Liver (tissue), 9 donors: ENCODE measurements around the gene KANSL3. TPM values are rescaled to one million over a fixed set of nuclear protein-coding genes. Genes with fewer than 3 reads are reported as not detected.

Experiments used
- DNase-seq: peaks from one replicate; pipeline ENCODE4 v3.0.0-alpha.2; 2017; ENCODE audit warnings: low spot score
- H3K27ac ChIP-seq, 2 donors: one replicate each; pipeline ENCODE4 v1.7.0; 2013; ENCODE audit warnings: inconsistent platforms in 2 of 2, low read length in 2 of 2, control low read depth in 1 of 2, low read depth in 1 of 2, mild to moderate bottlenecking in 1 of 2
- H3K27me3 ChIP-seq, 4 donors: one replicate each; pipeline versions ENCODE4 v1.6.1 to v1.7.0; 2013; ENCODE audit warnings: low read length in 3 of 4, inconsistent platforms in 1 of 4, mild to moderate bottlenecking in 1 of 4, moderate library complexity in 1 of 4; ENCODE audit not compliant: control insufficient read depth in 4 of 4, insufficient read depth in 4 of 4
- H3K36me3 ChIP-seq, 4 donors: one replicate each; pipeline versions ENCODE4 v1.6.1 to v1.7.0; 2013; ENCODE audit warnings: low read length in 3 of 4, mild to moderate bottlenecking in 3 of 4, low read depth in 1 of 4, moderate library complexity in 1 of 4; ENCODE audit not compliant: control insufficient read depth in 4 of 4, insufficient read depth in 3 of 4
- H3K4me1 ChIP-seq, 4 donors: one replicate each; pipeline versions ENCODE4 v1.6.1 to v1.7.0; 2013; ENCODE audit warnings: low read length in 3 of 4, mild to moderate bottlenecking in 3 of 4, moderate library complexity in 1 of 4; ENCODE audit not compliant: control insufficient read depth in 4 of 4, insufficient read depth in 4 of 4
- H3K4me3 ChIP-seq, 3 donors: one replicate each; pipeline versions ENCODE4 v1.6.1 to v1.7.0; 2013; ENCODE audit warnings: low read length in 3 of 3, control low read depth in 1 of 3, low read depth in 1 of 3, mild to moderate bottlenecking in 1 of 3
- H3K9ac ChIP-seq, 2 donors: one replicate each; pipeline ENCODE4 v1.7.0; 2013; ENCODE audit warnings: low read length in 2 of 2, mild to moderate bottlenecking in 2 of 2, moderate library complexity in 2 of 2, control low read depth in 1 of 2, low read depth in 1 of 2
- H3K9me3 ChIP-seq, 4 donors: one replicate each; pipeline versions ENCODE4 v1.6.1 to v1.7.0; 2013; ENCODE audit warnings: low read length in 3 of 4; ENCODE audit not compliant: control insufficient read depth in 4 of 4
- ATF3 ChIP-seq: IDR thresholded peaks from 2 replicates; pipeline ENCODE4 v1.6.1; 2016; ENCODE audit warnings: antibody characterized with exemption
- CTCF ChIP-seq: fragments of 150-350 bp; IDR thresholded peaks from 2 replicates; pipeline ENCODE4 v1.5.1; 2017; ENCODE audit warnings: improper control_type of control experiment, low read depth, low read length; ENCODE audit not compliant: missing input control
- EGR1 ChIP-seq, 2 donors: IDR thresholded peaks; 2 replicates each; pipeline ENCODE4 v1.6.1; 2016 to 2018; ENCODE audit warnings: antibody characterized with exemption in 2 of 2, low read depth in 2 of 2
- FOXA1 ChIP-seq: IDR thresholded peaks from 2 replicates; pipeline ENCODE4 v1.6.1; 2016; ENCODE audit warnings: antibody characterized with exemption
- FOXA2 ChIP-seq: IDR thresholded peaks from 2 replicates; pipeline ENCODE4 v1.6.1; 2016; ENCODE audit warnings: antibody characterized with exemption
- GABPA ChIP-seq, 2 donors: IDR thresholded peaks in 1 of 2; conservative IDR thresholded peaks in 1 of 2; 2 replicates each; pipeline ENCODE4 v1.6.1; 2016; ENCODE audit warnings: antibody characterized with exemption in 2 of 2, mild to moderate bottlenecking in 1 of 2, moderate library complexity in 1 of 2
- HNF4A ChIP-seq, 2 donors: conservative IDR thresholded peaks; 2 replicates each; pipeline ENCODE4 v1.6.1; 2016; ENCODE audit warnings: antibody characterized with exemption in 2 of 2, mild to moderate bottlenecking in 2 of 2
- HNF4G ChIP-seq: IDR thresholded peaks from 2 replicates; pipeline ENCODE4 v1.6.1; 2016; ENCODE audit warnings: antibody characterized with exemption
- JUND ChIP-seq, 2 donors: IDR thresholded peaks; 2 replicates each; pipeline ENCODE4 v1.6.1; 2016; ENCODE audit warnings: antibody characterized with exemption in 2 of 2
- MAX ChIP-seq: IDR thresholded peaks from 2 replicates; pipeline ENCODE4 v1.6.1; 2016; ENCODE audit warnings: antibody characterized with exemption
- NR2F2 ChIP-seq: IDR thresholded peaks from 2 replicates; pipeline ENCODE4 v1.6.1; 2016; ENCODE audit warnings: antibody characterized with exemption
- RAD21 ChIP-seq, 2 donors: IDR thresholded peaks; 2 replicates each; pipeline ENCODE4 v1.6.1; 2016; ENCODE audit warnings: antibody characterized with exemption in 2 of 2, mild to moderate bottlenecking in 2 of 2
- REST ChIP-seq: IDR thresholded peaks from 2 replicates; pipeline ENCODE4 v1.6.1; 2016; ENCODE audit warnings: antibody characterized with exemption, mild to moderate bottlenecking
- RXRA ChIP-seq, 2 donors: IDR thresholded peaks; 2 replicates each; pipeline ENCODE4 v1.6.1; 2017 to 2018; ENCODE audit warnings: antibody characterized with exemption in 2 of 2, mild to moderate bottlenecking in 1 of 2
- SP1 ChIP-seq: IDR thresholded peaks from 2 replicates; pipeline ENCODE4 v1.6.1; 2018; ENCODE audit warnings: antibody characterized with exemption, mild to moderate bottlenecking
- TAF1 ChIP-seq: conservative IDR thresholded peaks from 2 replicates; pipeline ENCODE4 v1.6.1; 2016; ENCODE audit warnings: antibody characterized with exemption, mild to moderate bottlenecking
- YY1 ChIP-seq: IDR thresholded peaks from 2 replicates; pipeline ENCODE4 v1.6.1; 2016; ENCODE audit warnings: antibody characterized with exemption, mild to moderate bottlenecking
- ZBTB33 ChIP-seq: IDR thresholded peaks from 2 replicates; pipeline ENCODE4 v1.6.1; 2016; ENCODE audit warnings: antibody characterized with exemption
- WGBS: extraction: QIAGEN DNeasy Blood & Tissue Kit; methylation state at CpG from one replicate; pipeline ENCODE4 v1.1.7; 2013; 5-methylcytosine and 5-hydroxymethylcytosine counted together
- polyA plus RNA-seq, 2 donors: library from polyadenylated mRNA; stranded (reverse) in 1 of 2; unstranded in 1 of 2; fragments of 200-250 nt in 1 of 2; fragments of >200 nt in 1 of 2; fragmentation: Nextera tagmentation in 1 of 2; extraction: Ambion mirVana in 1 of 2; gene quantifications; one replicate each; pipeline versions ENCODE4 v1.2.1 to v1.2.3, GENCODE V29; 2013 to 2015
- total RNA-seq, 2 donors: library from RNA; depleted of rRNA; stranded (reverse); fragments of >200 nt; gene quantifications; one replicate each; pipeline ENCODE4 v1.2.3, GENCODE V29; 2014
- donor health status: healthy.
- donor health status: healthy.
- donor health status: healthy.
- donor health status: healthy.
- donor health status: healthy.

Gene KANSL3
- total and polyA plus RNA-seq, 4 donors, result 8.3 to 30.5 (median 18.6) TPM

- H3K9ac ChIP-seq, result peak overlapping the region in 1 of 2 donors; percentile 88
- H3K27me3 ChIP-seq, result no peaks in the 10 kb centered on the region
- H3K9me3 ChIP-seq, result no peaks in the 10 kb centered on the region
- peaks cover 6 to 47% (median 29%) of the 10 kb centered on the region in 4 donors for H3K4me1 ChIP-seq
- H3K4me3 ChIP-seq, result no peak overlapping the region
- TF ChIP-seq YY1 (no peak), HNF4G (no peak), MAX (no peak), SP1 (no peak), FOXA2 (no peak), REST (no peak), GABPA (IDR thresholded peaks at IDR 0.05 in 1 of 2, conservative IDR thresholded peaks at IDR 0.05 in 1 of 2) (no peak), RAD21 (IDR thresholded peaks at IDR 0.05) (no peak), ATF3 (no peak), TAF1 (no peak), HNF4A (conservative IDR thresholded peaks at IDR 0.05) (no peak), NR2F2 (no peak), RXRA (IDR thresholded peaks at IDR 0.05) (no peak), CTCF (no peak), EGR1 (IDR thresholded peaks at IDR 0.05; ENCODE audit: low read depth in 2 of 2) (no peak), ZBTB33 (no peak), JUND (IDR thresholded peaks at IDR 0.05) (no peak), FOXA1 (no peak)
- peak overlapping the region; percentile 95 for H3K27ac ChIP-seq
- WGBS, result 92% methylated on average over 25 of the region's 25 CpGs
- peaks cover 0 to 3% (median 1%) of the 10 kb centered on the region in 4 donors for H3K36me3 ChIP-seq
- DNase-seq, result no peak
Observed at GRCh38 chr2:96551605-96552314, 86.4 kb downstream of the KANSL3 start.
